ENCODE measurements around the gene SLC4A4.

- TF ChIP-seq CTCF (IDR thresholded peaks at IDR 0.05; ENCODE audit: insufficient read depth, low read depth, low read length): no peak
- TF ChIP-seq EZH2 (IDR thresholded peaks at IDR 0.05; ENCODE audit: insufficient read depth, low read length): no peak
Measured at GRCh38 chr4:71369536-71369935, 30.7 kb downstream of the SLC4A4 start.
